NB4 (cell line): Measurements from ENCODE around the gene LYPD1.

Experiments
- POLR2A ChIP-seq: IDR thresholded peaks from 2 replicates; pipeline ENCODE4 v1.6.1; 2011; ENCODE audit warnings: mild to moderate bottlenecking; ENCODE audit not compliant: insufficient read length; ENCODE audit errors: extremely low read depth
- TF ChIP-seq, protein P1 (sequence below): IDR thresholded peaks from one replicate; pipeline ENCODE4 v1.5.1; 2012; ENCODE audit warnings: low read depth, low read length

DNA sequence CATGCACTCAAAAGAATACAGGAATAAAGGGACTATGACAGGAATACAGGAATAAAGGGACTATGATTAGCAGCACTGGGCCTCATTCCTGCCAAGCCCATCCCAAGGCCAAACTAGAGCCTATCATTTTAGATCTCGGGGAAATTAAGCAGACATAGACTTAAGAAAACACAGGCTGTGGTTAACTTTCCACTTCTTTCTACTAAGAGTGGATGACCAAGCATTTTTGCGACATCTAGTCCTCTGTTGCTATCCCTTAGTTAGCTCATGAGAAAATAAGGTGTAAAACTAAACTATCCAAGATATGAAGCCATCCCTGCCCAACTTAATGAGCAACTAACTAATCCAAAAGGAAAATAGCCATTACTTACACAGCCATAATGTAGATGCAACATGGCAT, 5.9 kb downstream of the LYPD1 start:
- TF ChIP-seq, protein P1, sequence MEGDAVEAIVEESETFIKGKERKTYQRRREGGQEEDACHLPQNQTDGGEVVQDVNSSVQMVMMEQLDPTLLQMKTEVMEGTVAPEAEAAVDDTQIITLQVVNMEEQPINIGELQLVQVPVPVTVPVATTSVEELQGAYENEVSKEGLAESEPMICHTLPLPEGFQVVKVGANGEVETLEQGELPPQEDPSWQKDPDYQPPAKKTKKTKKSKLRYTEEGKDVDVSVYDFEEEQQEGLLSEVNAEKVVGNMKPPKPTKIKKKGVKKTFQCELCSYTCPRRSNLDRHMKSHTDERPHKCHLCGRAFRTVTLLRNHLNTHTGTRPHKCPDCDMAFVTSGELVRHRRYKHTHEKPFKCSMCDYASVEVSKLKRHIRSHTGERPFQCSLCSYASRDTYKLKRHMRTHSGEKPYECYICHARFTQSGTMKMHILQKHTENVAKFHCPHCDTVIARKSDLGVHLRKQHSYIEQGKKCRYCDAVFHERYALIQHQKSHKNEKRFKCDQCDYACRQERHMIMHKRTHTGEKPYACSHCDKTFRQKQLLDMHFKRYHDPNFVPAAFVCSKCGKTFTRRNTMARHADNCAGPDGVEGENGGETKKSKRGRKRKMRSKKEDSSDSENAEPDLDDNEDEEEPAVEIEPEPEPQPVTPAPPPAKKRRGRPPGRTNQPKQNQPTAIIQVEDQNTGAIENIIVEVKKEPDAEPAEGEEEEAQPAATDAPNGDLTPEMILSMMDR = no peak
- no peak for TF ChIP-seq POLR2A
